Keratinocyte (primary cell): ENCODE measurements around the gene CACUL1.

ENCODE experiments used
- EZH2 ChIP-seq: IDR thresholded peaks from one replicate; pipeline ENCODE4 v1.6.1; 2012; ENCODE audit warnings: inconsistent platforms, mild to moderate bottlenecking, low read length, moderate library complexity
- TF ChIP-seq, protein P1 (sequence below), 3 experiments: IDR thresholded peaks in 1 of 3; conservative IDR thresholded peaks in 1 of 3; optimal IDR thresholded peaks in 1 of 3; 2 replicates in 2 of 3; 3 replicates in 1 of 3; pipeline versions ENCODE3 to v1.5.1; 2011; ENCODE audit warnings: low read length in 3 of 3, mild to moderate bottlenecking in 3 of 3, moderate library complexity in 2 of 3, control low read depth in 1 of 3, inconsistent platforms in 1 of 3; ENCODE audit not compliant: insufficient read depth in 2 of 3; ENCODE audit errors: extremely low read depth in 1 of 3

- TF ChIP-seq, protein P1, sequence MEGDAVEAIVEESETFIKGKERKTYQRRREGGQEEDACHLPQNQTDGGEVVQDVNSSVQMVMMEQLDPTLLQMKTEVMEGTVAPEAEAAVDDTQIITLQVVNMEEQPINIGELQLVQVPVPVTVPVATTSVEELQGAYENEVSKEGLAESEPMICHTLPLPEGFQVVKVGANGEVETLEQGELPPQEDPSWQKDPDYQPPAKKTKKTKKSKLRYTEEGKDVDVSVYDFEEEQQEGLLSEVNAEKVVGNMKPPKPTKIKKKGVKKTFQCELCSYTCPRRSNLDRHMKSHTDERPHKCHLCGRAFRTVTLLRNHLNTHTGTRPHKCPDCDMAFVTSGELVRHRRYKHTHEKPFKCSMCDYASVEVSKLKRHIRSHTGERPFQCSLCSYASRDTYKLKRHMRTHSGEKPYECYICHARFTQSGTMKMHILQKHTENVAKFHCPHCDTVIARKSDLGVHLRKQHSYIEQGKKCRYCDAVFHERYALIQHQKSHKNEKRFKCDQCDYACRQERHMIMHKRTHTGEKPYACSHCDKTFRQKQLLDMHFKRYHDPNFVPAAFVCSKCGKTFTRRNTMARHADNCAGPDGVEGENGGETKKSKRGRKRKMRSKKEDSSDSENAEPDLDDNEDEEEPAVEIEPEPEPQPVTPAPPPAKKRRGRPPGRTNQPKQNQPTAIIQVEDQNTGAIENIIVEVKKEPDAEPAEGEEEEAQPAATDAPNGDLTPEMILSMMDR (optimal IDR thresholded peaks at IDR 0.05 in 1 of 3, IDR thresholded peaks at IDR 0.05 in 1 of 3, conservative IDR thresholded peaks at IDR 0.05 in 1 of 3; ENCODE audit: extremely low read depth in 1 of 3, insufficient read depth in 2 of 3, low read length in 3 of 3), result no peak
- no peak for TF ChIP-seq EZH2
Measured at GRCh38 chr10:118769898-118770600, 15.3 kb upstream of the CACUL1 start.
